GM06990 (cell line): Measurements from ENCODE around the gene HS3ST5.

Experiments
- DNase-seq: peaks from one replicate; pipeline ENCODE4 v3.0.0-alpha.2; 2011; ENCODE audit not compliant: insufficient read length; ENCODE audit errors: extremely low read depth
- H3K27me3 ChIP-seq: replicated peaks from 2 replicates; pipeline ENCODE4 v1.6.0; 2011; ENCODE audit warnings: low read length; ENCODE audit not compliant: control insufficient read depth, insufficient read depth
- H3K36me3 ChIP-seq: 2 replicates; pipeline ENCODE4 v1.5.1; 2011; ENCODE audit warnings: low read length; ENCODE audit not compliant: control insufficient read depth, insufficient read depth
- H3K4me3 ChIP-seq: replicated peaks from 2 replicates; pipeline ENCODE4 v1.5.1; 2011; ENCODE audit warnings: low read depth, mild to moderate bottlenecking, control low read depth, low read length
- CTCF ChIP-seq: IDR thresholded peaks from 2 replicates; pipeline ENCODE4 v1.5.1; 2011; ENCODE audit warnings: low read length, control low read depth, mild to moderate bottlenecking, inconsistent platforms; ENCODE audit not compliant: insufficient read depth, poor library complexity, severe bottlenecking

The HS3ST5 gene

GRCh38 chr6:114087496-114087895, 255.3 kb downstream of the HS3ST5 start:
- H3K36me3 ChIP-seq = no peaks in the 10 kb centered on the region
- no peaks in the 10 kb centered on the region for H3K27me3 ChIP-seq
- no peak overlapping the region for H3K4me3 ChIP-seq
- DNase-seq = no peak
- no peak for TF ChIP-seq CTCF

GRCh38 chr6:114085211-114085610, 257.6 kb downstream of the HS3ST5 start:
- no peaks in the 10 kb centered on the region for H3K36me3 ChIP-seq
- no peak for DNase-seq
- H3K4me3 ChIP-seq = no peak overlapping the region
- no peaks in the 10 kb centered on the region for H3K27me3 ChIP-seq
- TF ChIP-seq CTCF = no peak

- DNase-seq = no peak
- TF ChIP-seq CTCF = no peak
- H3K27me3 ChIP-seq = no peaks in the 10 kb centered on the region
- no peak overlapping the region for H3K4me3 ChIP-seq
- no peaks in the 10 kb centered on the region for H3K36me3 ChIP-seq
Measured at GRCh38 chr6:114084327-114084890, 258.4 kb downstream of the HS3ST5 start.

GRCh38 chr6:114083251-114083650, 259.6 kb downstream of the HS3ST5 start:
- H3K4me3 ChIP-seq = no peak overlapping the region
- no peak for TF ChIP-seq CTCF
- no peak for DNase-seq

GRCh38 chr6:114081730-114082129, 261.1 kb downstream of the HS3ST5 start:
- H3K27me3 ChIP-seq = no peaks in the 10 kb centered on the region
- no peaks in the 10 kb centered on the region for H3K36me3 ChIP-seq
- no peak for TF ChIP-seq CTCF
- no peak for DNase-seq
- no peak overlapping the region for H3K4me3 ChIP-seq

More at GRCh38 chr6:114083251-114083650, 259.6 kb downstream of the HS3ST5 start:
- no peaks in the 10 kb centered on the region for H3K36me3 ChIP-seq
- no peaks in the 10 kb centered on the region for H3K27me3 ChIP-seq
